ENCODE measurements around the gene HASPIN. TPM values are rescaled to one million over a fixed set of nuclear protein-coding genes. Genes with fewer than 3 reads are reported as not detected.
A peak's percentile ranks its signal among the peaks of the same experiment; 100 is the strongest.

Gene HASPIN
- total RNA-seq, 2 experiments from 2014 or later: 21.0 to 25.2 TPM

DNA sequence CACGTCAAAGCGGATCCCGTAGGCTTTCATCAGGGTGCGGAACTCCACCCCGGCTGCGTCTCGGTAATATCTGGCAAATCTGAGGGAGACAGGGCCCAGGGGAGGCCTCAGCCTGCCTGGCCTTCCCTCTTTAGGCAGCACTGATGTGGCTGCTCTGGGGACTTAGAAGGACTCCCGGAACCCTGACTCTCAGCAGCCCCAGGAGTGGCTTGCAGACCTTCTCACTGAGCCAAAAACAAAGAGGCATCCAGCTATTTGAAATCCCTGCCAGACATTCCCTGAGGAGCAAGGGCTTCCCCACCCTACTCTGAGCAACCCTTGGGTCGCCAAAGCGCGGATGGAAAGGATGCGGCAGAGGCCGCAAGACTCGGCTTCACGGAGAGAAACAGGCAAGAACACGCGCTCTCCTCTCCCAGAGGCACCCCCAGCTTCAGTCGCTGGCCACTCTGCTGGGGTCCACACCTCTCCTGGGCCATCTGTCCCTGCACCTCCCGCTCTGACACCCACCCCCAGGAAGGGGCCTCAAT lies 35.6 kb upstream of the HASPIN start:
- POLR2A ChIA-PET: no interaction called here
- H3K27ac Mint-ChIP-seq: no peak overlapping the region
- H3K4me3 Mint-ChIP-seq: no peak overlapping the region
- H3K9me3 Mint-ChIP-seq (ENCODE audit: low read depth): no peaks in the 10 kb centered on the region
- no peaks in the 10 kb centered on the region for H3K27me3 Mint-ChIP-seq
- DNase-seq (no peak), ATAC-seq (no peak)
- H3K36me3 Mint-ChIP-seq (ENCODE audit: low read depth): peaks cover 9% of the 10 kb centered on the region
- intact Hi-C loops (cut with DNase I, micrococcal nuclease): no loop called here
- CTCF ChIA-PET: no interaction called here
- H3K4me1 Mint-ChIP-seq: peaks cover 4% of the 10 kb centered on the region

- Mint-ChIP-seq H3K27ac (no peak overlapping the region), H3K27me3 (no peaks in the 10 kb centered on the region), H3K9me3 (ENCODE audit: low read depth) (no peaks in the 10 kb centered on the region), H3K36me3 (ENCODE audit: low read depth) (peaks cover 8% of the 10 kb centered on the region), H3K4me1 (peaks cover 6% of the 10 kb centered on the region), H3K4me3 (no peak overlapping the region)
- ATAC-seq: no peak
- no peak for DNase-seq
- ChIA-PET CTCF (interaction anchor here (0.7 kb wide), 1 partner anchor 986 kb away, joined by 3 read pairs; no protein-coding TSS in a partner anchor), POLR2A (no interaction called here)
- intact Hi-C loops (cut with DNase I, micrococcal nuclease): no loop called here
These were observed 34.8 kb upstream of the HASPIN start for GRCh38 chr17:3688852-3689261.

DNA sequence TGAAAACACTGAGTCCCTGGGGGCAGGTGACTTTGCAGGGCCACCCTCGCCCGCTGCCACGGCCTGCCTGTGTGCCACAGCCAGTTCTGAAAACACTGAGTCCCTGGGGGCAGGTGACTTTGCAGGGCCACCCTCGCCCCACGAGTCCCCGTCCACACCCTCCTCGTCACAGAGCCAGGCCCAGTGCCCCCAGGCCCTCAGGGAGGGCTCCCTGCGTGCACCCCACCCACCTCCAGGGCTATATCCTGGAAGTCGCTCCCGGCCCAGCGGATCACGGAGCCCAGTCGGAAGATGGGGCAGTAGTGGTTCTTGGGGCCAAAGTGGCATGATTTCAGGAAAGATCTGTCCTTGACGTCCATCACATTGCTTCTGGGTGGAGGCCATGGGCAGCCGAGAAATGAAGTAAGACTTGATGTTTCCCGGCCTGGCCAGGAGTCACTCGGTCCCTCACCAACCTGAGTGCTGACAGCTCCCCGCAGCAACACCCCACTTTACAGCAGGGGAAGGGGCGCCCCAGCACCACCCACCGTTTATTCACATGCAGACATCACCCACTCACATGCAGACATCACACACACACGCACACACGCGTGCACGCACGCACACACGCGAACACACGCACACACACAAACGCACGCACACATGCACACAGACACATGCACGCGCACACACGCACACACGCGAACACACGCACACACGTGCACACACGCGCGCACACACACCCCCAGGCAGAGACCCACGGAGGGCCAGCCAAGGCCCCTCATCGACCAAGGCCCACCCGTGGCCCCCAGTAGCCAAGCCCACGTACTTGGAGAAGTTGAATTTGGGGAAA lies 34.2 kb upstream of the HASPIN start:
- Mint-ChIP-seq H3K36me3 (ENCODE audit: low read depth) (peaks cover 8% of the 10 kb centered on the region), H3K4me1 (peaks cover 12% of the 10 kb centered on the region), H3K4me3 (no peak overlapping the region), H3K9me3 (ENCODE audit: low read depth) (no peaks in the 10 kb centered on the region), H3K27me3 (no peaks in the 10 kb centered on the region), H3K27ac (no peak overlapping the region)
- intact Hi-C loops (cut with DNase I, micrococcal nuclease): loop anchor here in 1 of 2 experiments (5.0 kb wide), 1 partner anchor 138 kb away; no protein-coding TSS in a partner anchor
- ATAC-seq: no peak
- POLR2A ChIA-PET: no interaction called here
- CTCF ChIA-PET: interaction anchor here (0.7 kb wide), 1 partner anchor 987 kb away, joined by 3 read pairs; no protein-coding TSS in a partner anchor
- no peak for DNase-seq

DNA sequence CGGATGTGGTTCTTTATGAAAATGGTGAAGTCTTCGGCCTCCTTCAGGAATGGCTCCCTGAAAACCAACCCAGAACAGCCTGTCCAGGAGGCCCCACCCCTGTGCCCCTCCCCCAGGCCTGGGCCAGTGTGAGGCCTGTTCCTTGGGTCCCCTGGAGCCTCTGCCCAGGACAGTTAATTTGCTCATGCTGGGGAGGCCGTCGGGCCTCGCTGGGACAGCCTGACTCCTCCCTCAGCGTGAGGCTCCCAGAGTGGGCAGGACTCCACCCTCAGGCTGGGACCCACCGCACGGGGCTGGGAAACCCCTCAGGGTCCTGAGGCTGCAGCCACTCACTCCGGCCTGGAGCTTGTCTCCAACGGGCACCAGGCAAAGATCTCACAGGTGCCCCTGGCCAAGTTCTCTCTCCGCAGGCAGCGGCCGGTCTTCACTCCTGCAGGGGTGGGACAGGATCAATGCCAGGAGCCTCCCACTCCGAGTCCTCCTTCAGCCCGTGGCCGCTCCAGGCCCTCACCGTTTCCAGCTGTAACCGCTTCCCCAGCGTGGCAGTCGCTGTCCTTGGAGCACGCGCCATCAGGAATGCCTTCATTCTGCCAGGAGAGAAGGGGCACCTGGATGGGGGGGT lies 33.5 kb upstream of the HASPIN start:
- DNase-seq (no peak), ATAC-seq (no peak)
- CTCF ChIA-PET: no interaction called here
- no peaks in the 10 kb centered on the region for H3K9me3 Mint-ChIP-seq (ENCODE audit: low read depth)
- POLR2A ChIA-PET: no interaction called here
- H3K4me3 Mint-ChIP-seq: no peak overlapping the region
- H3K27me3 Mint-ChIP-seq: no peaks in the 10 kb centered on the region
- H3K27ac Mint-ChIP-seq: no peak overlapping the region
- intact Hi-C loops (cut with DNase I, micrococcal nuclease): loop anchor here in 1 of 2 experiments (5.0 kb wide), 1 partner anchor 137 kb away; no protein-coding TSS in a partner anchor
- peaks cover 6% of the 10 kb centered on the region for H3K36me3 Mint-ChIP-seq (ENCODE audit: low read depth)
- peaks cover 15% of the 10 kb centered on the region for H3K4me1 Mint-ChIP-seq

- ChIA-PET POLR2A (interaction anchor here (0.6 kb wide), 1 partner anchor 25 kb away, joined by 9 read pairs; no protein-coding TSS in a partner anchor), CTCF (no interaction called here)
- no peak overlapping the region for H3K4me3 Mint-ChIP-seq
- peaks cover 15% of the 10 kb centered on the region for H3K4me1 Mint-ChIP-seq
- DNase-seq: peak; percentile 33
- no peak for ATAC-seq
- intact Hi-C loops (cut with DNase I, micrococcal nuclease): loop anchor here in 1 of 2 experiments (5.0 kb wide), 1 partner anchor 136 kb away; no protein-coding TSS in a partner anchor
- H3K9me3 Mint-ChIP-seq (ENCODE audit: low read depth): no peaks in the 10 kb centered on the region
- H3K27me3 Mint-ChIP-seq: no peaks in the 10 kb centered on the region
- peaks cover 6% of the 10 kb centered on the region for H3K36me3 Mint-ChIP-seq (ENCODE audit: low read depth)
- no peak overlapping the region for H3K27ac Mint-ChIP-seq
These were observed 32.1 kb upstream of the HASPIN start for GRCh38 chr17:3691617-3692067.

DNA sequence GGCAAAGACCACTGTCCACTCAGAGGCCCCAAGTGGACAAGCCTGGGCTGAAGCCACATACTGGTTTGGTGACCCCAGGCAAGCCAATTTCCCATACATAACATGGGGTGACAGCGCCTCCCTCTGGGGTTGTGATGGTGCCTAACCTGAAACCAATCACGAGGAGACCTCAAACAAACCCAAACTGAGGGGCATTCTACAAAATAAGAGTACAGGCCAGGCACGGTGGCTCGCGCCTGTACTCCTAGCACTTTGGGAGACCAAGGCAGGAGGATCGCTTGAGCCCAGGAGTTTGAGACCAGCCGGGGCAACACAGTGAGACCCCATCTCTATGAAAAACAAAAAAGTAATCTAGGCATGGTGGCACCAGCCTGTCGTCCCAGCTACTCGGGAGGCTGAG lies 31.4 kb upstream of the HASPIN start:
- peaks cover 6% of the 10 kb centered on the region for H3K36me3 Mint-ChIP-seq (ENCODE audit: low read depth)
- no peaks in the 10 kb centered on the region for H3K9me3 Mint-ChIP-seq (ENCODE audit: low read depth)
- ATAC-seq (no peak), DNase-seq (peak; percentile 35)
- ChIA-PET POLR2A (interaction anchor here (0.6 kb wide), 1 partner anchor 26 kb away, joined by 9 read pairs; no protein-coding TSS in a partner anchor), CTCF (interaction anchor here (0.7 kb wide), 1 partner anchor 146 kb away, joined by 3 read pairs; no protein-coding TSS in a partner anchor)
- H3K4me3 Mint-ChIP-seq: no peak overlapping the region
- no peak overlapping the region for H3K27ac Mint-ChIP-seq
- H3K27me3 Mint-ChIP-seq: no peaks in the 10 kb centered on the region
- intact Hi-C loops (cut with DNase I, micrococcal nuclease): loop anchor here in 1 of 2 experiments (5.0 kb wide), 1 partner anchor 135 kb away; no protein-coding TSS in a partner anchor
- H3K4me1 Mint-ChIP-seq: peaks cover 15% of the 10 kb centered on the region

DNA sequence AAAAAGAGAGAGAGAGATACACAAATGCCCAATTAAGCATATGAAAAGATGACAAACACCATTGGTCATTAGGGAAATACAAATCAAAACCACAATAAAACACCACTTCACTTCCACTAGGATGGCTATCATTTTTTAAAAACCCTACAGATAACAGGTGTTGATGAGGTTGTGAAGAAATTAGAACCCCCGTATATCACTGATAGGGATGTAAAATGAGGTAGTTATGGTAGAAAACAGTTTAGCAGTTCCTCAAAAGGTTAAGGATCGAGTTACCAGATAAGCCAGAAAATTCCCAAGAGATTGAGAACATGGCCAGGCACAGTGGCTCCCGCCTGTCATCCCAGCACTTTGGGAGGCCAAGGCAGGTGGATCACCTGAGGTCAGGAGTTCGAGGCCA lies 30.6 kb upstream of the HASPIN start:
- DNase-seq: no peak
- no peak overlapping the region for H3K27ac Mint-ChIP-seq
- no peaks in the 10 kb centered on the region for H3K9me3 Mint-ChIP-seq (ENCODE audit: low read depth)
- ATAC-seq: no peak
- ChIA-PET POLR2A (interaction anchor here (0.6 kb wide), 1 partner anchor 65 kb away, joined by 9 read pairs; no protein-coding TSS in a partner anchor), CTCF (interaction anchor here (0.5 to 0.7 kb wide), 3 partner anchors 11 to 145 kb away, joined by 3 read pairs; no protein-coding TSS in a partner anchor)
- peaks cover 6% of the 10 kb centered on the region for H3K36me3 Mint-ChIP-seq (ENCODE audit: low read depth)
- peak overlapping the region; percentile 15 for H3K4me3 Mint-ChIP-seq
- H3K4me1 Mint-ChIP-seq: peaks cover 15% of the 10 kb centered on the region
- intact Hi-C loops (cut with DNase I, micrococcal nuclease): loop anchor here in 1 of 2 experiments (5.0 kb wide), 1 partner anchor 134 kb away; no protein-coding TSS in a partner anchor
- H3K27me3 Mint-ChIP-seq: no peaks in the 10 kb centered on the region

DNA sequence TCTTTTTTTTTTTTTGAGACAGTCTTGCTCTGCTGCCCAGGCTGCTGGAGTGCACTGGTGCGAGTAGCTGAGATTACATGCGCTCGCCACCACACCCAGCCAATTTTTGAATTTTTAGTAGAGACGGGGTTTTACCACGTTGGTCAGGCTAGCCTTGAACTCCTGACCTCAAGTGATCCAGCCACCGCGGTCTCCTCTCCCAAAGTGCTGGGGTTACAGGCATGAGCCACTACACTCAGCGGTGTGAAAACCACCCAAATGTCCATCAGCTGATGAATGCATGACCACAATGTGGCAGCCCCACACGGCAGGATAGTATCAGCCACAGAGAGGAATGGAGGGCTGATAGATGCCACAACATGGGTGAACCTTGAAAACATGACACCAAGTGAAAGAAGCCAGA lies 29.9 kb upstream of the HASPIN start:
- peaks cover 6% of the 10 kb centered on the region for H3K36me3 Mint-ChIP-seq (ENCODE audit: low read depth)
- ChIA-PET POLR2A (interaction anchor here (0.6 kb wide), 2 partner anchors 17 to 64 kb away, joined by 5 to 9 read pairs; no protein-coding TSS in a partner anchor), CTCF (interaction anchor here (0.6 to 2.0 kb wide), 4 partner anchors 11 to 134 kb away, joined by 3 to 6 read pairs (median 4); no protein-coding TSS in a partner anchor)
- ATAC-seq (peak; percentile 31), DNase-seq (peak; percentile 69)
- no peaks in the 10 kb centered on the region for H3K9me3 Mint-ChIP-seq (ENCODE audit: low read depth)
- peak overlapping the region; percentile 81 for H3K4me3 Mint-ChIP-seq
- no peak overlapping the region for H3K27ac Mint-ChIP-seq
- H3K27me3 Mint-ChIP-seq: no peaks in the 10 kb centered on the region
- H3K4me1 Mint-ChIP-seq: peaks cover 15% of the 10 kb centered on the region
- intact Hi-C loops (cut with DNase I, micrococcal nuclease): loop anchor here (1.0 to 5.0 kb wide), 4 partner anchors 17 to 133 kb away; partner anchors contain the start of gene HASPIN (in 1 of the 2)

DNA sequence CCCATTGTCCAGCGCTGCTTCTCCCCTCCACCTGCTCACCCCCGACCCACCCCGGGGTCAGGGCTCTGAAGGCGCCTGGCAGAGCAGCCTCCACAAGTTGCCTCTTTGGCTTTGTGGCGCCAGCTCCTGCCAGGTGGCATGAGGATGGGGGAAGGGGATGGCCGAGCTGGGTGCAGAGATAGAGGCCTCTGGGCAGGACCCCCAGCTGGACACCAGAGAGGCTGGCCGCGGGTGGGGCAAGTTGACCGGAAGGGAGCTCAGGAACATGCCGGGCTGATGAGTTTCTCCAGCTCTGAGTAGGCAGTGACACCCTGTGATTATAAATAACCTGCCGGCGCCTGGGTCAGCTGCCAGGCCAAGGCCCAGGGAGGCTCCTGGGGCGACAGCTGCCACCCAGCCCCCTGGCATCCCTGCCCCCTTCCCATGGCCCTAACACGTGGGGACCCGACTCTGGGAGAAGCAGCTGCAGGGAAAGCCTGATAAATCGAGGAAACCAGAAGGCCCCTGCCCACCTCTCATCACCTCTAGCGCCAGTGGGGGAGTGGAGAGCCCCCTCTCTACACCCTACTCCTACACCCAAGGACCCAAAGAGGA lies 28.5 kb upstream of the HASPIN start:
- ChIA-PET POLR2A (interaction anchor here (0.5 to 0.8 kb wide), 3 partner anchors 28 to 161 kb away, joined by 3 read pairs; no protein-coding TSS in a partner anchor), CTCF (interaction anchor here (0.6 to 2.0 kb wide), 10 partner anchors 8 to 135 kb away, joined by 3 to 10 read pairs (median 4); no protein-coding TSS in a partner anchor)
- Mint-ChIP-seq H3K4me3 (peak overlapping the region; percentile 81), H3K27ac (peak overlapping the region; percentile 75), H3K27me3 (no peaks in the 10 kb centered on the region), H3K4me1 (peaks cover 15% of the 10 kb centered on the region), H3K9me3 (ENCODE audit: low read depth) (no peaks in the 10 kb centered on the region), H3K36me3 (ENCODE audit: low read depth) (no peaks in the 10 kb centered on the region)
- DNase-seq: peak; percentile 33
- ATAC-seq: peak; percentile 17
- intact Hi-C loops (cut with DNase I, micrococcal nuclease): loop anchor here in 1 of 2 experiments (2.0 kb wide), 1 partner anchor 16 kb away; no protein-coding TSS in a partner anchor

DNA sequence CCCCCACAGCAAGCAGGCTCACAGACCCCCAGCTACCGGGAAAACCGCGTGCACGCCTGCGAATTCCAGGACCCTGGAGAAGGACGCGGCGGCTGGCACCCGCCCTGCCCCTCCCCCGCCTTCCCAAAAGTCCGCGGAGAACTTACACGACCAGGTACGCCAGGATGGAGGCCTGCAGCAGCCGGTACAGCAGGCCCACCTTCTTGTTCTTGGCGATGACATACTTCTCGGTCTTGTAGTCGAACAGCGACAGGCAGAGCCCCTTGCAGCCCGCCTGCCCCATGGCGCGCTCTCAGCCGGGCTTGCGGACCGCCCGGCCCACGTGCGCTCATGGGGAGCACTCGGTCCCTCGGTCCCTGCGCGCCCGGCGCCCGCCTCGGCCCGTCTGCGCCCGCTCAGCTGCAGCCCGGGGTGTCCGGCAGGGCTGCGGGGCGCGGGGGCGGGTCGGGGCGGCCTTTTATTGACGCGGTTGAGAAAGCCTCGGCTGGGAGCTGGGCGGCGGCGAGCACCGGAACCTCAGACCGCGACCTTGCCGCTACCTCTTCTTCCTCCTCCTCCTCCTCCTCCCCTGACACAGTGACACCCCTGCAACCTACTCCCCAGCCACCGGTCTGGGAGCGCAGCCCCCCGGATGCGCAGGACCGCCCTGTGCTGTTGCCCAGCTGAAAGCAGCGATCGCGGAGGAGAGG lies 27.8 kb upstream of the HASPIN start, which contains the start of gene P2RX5:
Gene P2RX5 (minus strand): TSS at position 433 of the 689 bp plus-strand sequence. CDS start 150 bp downstream, at position 283.
- ChIA-PET POLR2A (interaction anchor here (0.7 to 1.3 kb wide), 3 partner anchors 15 to 814 kb away, joined by 3 to 6 read pairs (median 3); no protein-coding TSS in a partner anchor), CTCF (interaction anchor here (0.6 to 2.0 kb wide), 12 partner anchors 7 to 167 kb away, joined by 3 to 10 read pairs (median 4); no protein-coding TSS in a partner anchor)

More for the DNA sequence above, 27.8 kb upstream of the HASPIN start, which contains the start of gene P2RX5:
- Mint-ChIP-seq H3K4me3 (peak within 1 kb of the TSS; percentile 81), H3K4me1 (peaks cover 15% of the 10 kb centered on the region), H3K27ac (peak within 1 kb of the TSS; percentile 94), H3K9me3 (ENCODE audit: low read depth) (no peaks in the 10 kb centered on the region), H3K36me3 (ENCODE audit: low read depth) (no peaks in the 10 kb centered on the region), H3K27me3 (no peaks in the 10 kb centered on the region)
- intact Hi-C loops (cut with DNase I, micrococcal nuclease): loop anchor here (1.0 to 2.0 kb wide), 2 partner anchors 15 kb away; no protein-coding TSS in a partner anchor
- DNase-seq (peak; percentile 67), ATAC-seq (peak; percentile 48)
